ENCODE measurements around the gene PDS5A.

DNA sequence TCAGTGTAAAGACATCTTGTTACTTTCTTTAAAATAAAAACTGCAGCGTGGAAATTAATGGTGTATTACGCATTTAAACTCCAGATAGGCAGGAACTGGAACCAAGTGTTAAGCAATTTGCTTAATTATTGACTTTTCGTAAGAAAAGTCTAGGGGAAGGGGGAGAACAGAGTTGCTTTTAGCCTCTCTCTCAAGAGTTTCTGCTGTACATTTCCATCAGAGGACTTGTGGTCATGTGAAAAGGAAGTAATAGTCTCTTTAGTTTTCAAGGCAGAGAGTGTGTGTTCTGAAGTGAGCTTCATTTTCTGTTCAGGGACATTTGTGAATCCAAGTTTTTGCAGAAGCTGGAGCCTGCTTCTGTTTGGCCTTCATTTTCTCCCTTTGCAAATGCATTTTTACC, 152.6 kb downstream of the PDS5A start:
- TF ChIP-seq, protein P1, sequence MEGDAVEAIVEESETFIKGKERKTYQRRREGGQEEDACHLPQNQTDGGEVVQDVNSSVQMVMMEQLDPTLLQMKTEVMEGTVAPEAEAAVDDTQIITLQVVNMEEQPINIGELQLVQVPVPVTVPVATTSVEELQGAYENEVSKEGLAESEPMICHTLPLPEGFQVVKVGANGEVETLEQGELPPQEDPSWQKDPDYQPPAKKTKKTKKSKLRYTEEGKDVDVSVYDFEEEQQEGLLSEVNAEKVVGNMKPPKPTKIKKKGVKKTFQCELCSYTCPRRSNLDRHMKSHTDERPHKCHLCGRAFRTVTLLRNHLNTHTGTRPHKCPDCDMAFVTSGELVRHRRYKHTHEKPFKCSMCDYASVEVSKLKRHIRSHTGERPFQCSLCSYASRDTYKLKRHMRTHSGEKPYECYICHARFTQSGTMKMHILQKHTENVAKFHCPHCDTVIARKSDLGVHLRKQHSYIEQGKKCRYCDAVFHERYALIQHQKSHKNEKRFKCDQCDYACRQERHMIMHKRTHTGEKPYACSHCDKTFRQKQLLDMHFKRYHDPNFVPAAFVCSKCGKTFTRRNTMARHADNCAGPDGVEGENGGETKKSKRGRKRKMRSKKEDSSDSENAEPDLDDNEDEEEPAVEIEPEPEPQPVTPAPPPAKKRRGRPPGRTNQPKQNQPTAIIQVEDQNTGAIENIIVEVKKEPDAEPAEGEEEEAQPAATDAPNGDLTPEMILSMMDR (conservative IDR thresholded peaks at IDR 0.05): no peak
- TF ChIP-seq EZH2 (IDR thresholded peaks at IDR 0.05; ENCODE audit: low read depth): no peak

All from PC-9 (cell line).